GM12801 (cell line): ENCODE measurements around the gene FBXL5.

Experiments
- CTCF ChIP-seq: IDR thresholded peaks from one replicate; pipeline ENCODE4 v1.5.1; 2011; ENCODE audit warnings: control low read depth; ENCODE audit not compliant: insufficient read length; ENCODE audit errors: extremely low read depth

The FBXL5 gene

GRCh38 chr4:15675356-15675755 is 20.2 kb upstream of the FBXL5 start:
- TF ChIP-seq CTCF = no peak

- TF ChIP-seq CTCF = no peak
Observed at GRCh38 chr4:15674926-15675325, 19.8 kb upstream of the FBXL5 start.

- TF ChIP-seq CTCF = no peak
Observed at GRCh38 chr4:15674046-15674445, 18.9 kb upstream of the FBXL5 start.

- no peak for TF ChIP-seq CTCF
Observed at GRCh38 chr4:15673337-15673736, 18.2 kb upstream of the FBXL5 start.

GRCh38 chr4:15672101-15672500 is 16.9 kb upstream of the FBXL5 start:
- no peak for TF ChIP-seq CTCF

- TF ChIP-seq CTCF = no peak
Observed at GRCh38 chr4:15670576-15670975, 15.4 kb upstream of the FBXL5 start.

GRCh38 chr4:15668566-15669435 is 13.6 kb upstream of the FBXL5 start:
- no peak for TF ChIP-seq CTCF
